ENCODE results near the gene MFNG. TPM values are rescaled to one million over a fixed set of nuclear protein-coding genes. Genes with fewer than 3 reads are reported as not detected.

MFNG gene
- total and polyA plus RNA-seq, 2 donors (not counting 1 experiment from before 2014, with no cell fraction given): 0.15 TPM; not detected in 1

- Histone ChIP-seq H3K36me3 (ENCODE audit: control insufficient read depth, insufficient read depth, low read length) (no peaks in the 10 kb centered on the region), H3K9me3 (ENCODE audit: control insufficient read depth, insufficient read depth, low read depth, low read length) (no peaks in the 10 kb centered on the region), H2AFZ (ENCODE audit: low read length) (no peak overlapping the region), H4K20me1 (ENCODE audit: control insufficient read depth, extremely low read depth, insufficient read depth, low read length) (no peaks in the 10 kb centered on the region), H3K79me2 (ENCODE audit: control insufficient read depth, insufficient read depth, low read length) (no peaks in the 10 kb centered on the region), H3K4me2 (ENCODE audit: extremely low read depth, insufficient read depth, low read length) (no peak overlapping the region), H3K27me3 (ENCODE audit: control insufficient read depth, insufficient read depth, low read length) (peaks cover 43% of the 10 kb centered on the region), H3K27ac (ENCODE audit: insufficient read depth, low read length) (no peak overlapping the region), H3K4me1 (ENCODE audit: control insufficient read depth, extremely low read depth, insufficient read depth, low read length) (no peaks in the 10 kb centered on the region), H3K9ac (ENCODE audit: insufficient read depth, low read length) (no peak overlapping the region), H3K4me3 (replicated peaks in 1 of 4; ENCODE audit: control extremely low read depth in 1 of 4, insufficient read depth in 1 of 4, low read depth in 3 of 4, low read length in 4 of 4) (no peak overlapping the region)
- no peak for DNase-seq (ENCODE audit: low read depth in 2 of 2)
- TF ChIP-seq EZH2 (IDR thresholded peaks at IDR 0.05; ENCODE audit: low read length, missing control alignments): no peak
- TF ChIP-seq, protein P1, sequence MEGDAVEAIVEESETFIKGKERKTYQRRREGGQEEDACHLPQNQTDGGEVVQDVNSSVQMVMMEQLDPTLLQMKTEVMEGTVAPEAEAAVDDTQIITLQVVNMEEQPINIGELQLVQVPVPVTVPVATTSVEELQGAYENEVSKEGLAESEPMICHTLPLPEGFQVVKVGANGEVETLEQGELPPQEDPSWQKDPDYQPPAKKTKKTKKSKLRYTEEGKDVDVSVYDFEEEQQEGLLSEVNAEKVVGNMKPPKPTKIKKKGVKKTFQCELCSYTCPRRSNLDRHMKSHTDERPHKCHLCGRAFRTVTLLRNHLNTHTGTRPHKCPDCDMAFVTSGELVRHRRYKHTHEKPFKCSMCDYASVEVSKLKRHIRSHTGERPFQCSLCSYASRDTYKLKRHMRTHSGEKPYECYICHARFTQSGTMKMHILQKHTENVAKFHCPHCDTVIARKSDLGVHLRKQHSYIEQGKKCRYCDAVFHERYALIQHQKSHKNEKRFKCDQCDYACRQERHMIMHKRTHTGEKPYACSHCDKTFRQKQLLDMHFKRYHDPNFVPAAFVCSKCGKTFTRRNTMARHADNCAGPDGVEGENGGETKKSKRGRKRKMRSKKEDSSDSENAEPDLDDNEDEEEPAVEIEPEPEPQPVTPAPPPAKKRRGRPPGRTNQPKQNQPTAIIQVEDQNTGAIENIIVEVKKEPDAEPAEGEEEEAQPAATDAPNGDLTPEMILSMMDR (conservative IDR thresholded peaks at IDR 0.05 in 1 of 2, IDR thresholded peaks at IDR 0.05 in 1 of 2; ENCODE audit: low read depth in 1 of 2, low read length in 2 of 2): no peak
These were observed 60.8 kb downstream of the MFNG start for GRCh38 chr22:37425369-37425768.

GRCh38 chr22:37423283-37423682, 62.9 kb downstream of the MFNG start:
- Histone ChIP-seq H3K4me1 (ENCODE audit: control insufficient read depth, extremely low read depth, insufficient read depth, low read length) (no peaks in the 10 kb centered on the region), H3K36me3 (ENCODE audit: control insufficient read depth, insufficient read depth, low read length) (no peaks in the 10 kb centered on the region), H3K9me3 (ENCODE audit: control insufficient read depth, insufficient read depth, low read depth, low read length) (no peaks in the 10 kb centered on the region), H3K4me2 (ENCODE audit: extremely low read depth, insufficient read depth, low read length) (no peak overlapping the region), H4K20me1 (ENCODE audit: control insufficient read depth, extremely low read depth, insufficient read depth, low read length) (no peaks in the 10 kb centered on the region), H2AFZ (ENCODE audit: low read length) (no peak overlapping the region), H3K4me3 (replicated peaks in 1 of 4; ENCODE audit: control extremely low read depth in 1 of 4, insufficient read depth in 1 of 4, low read depth in 3 of 4, low read length in 4 of 4) (no peak overlapping the region), H3K27ac (ENCODE audit: insufficient read depth, low read length) (no peak overlapping the region), H3K9ac (ENCODE audit: insufficient read depth, low read length) (no peak overlapping the region), H3K79me2 (ENCODE audit: control insufficient read depth, insufficient read depth, low read length) (no peaks in the 10 kb centered on the region), H3K27me3 (ENCODE audit: control insufficient read depth, insufficient read depth, low read length) (peaks cover 49% of the 10 kb centered on the region)
- no peak for TF ChIP-seq EZH2 (IDR thresholded peaks at IDR 0.05; ENCODE audit: low read length, missing control alignments)
- TF ChIP-seq, protein P1 (conservative IDR thresholded peaks at IDR 0.05 in 1 of 2, IDR thresholded peaks at IDR 0.05 in 1 of 2; ENCODE audit: low read depth in 1 of 2, low read length in 2 of 2): no peak
- DNase-seq (ENCODE audit: low read depth in 2 of 2): no peak

GRCh38 chr22:37421468-37421877, 64.7 kb downstream of the MFNG start:
- Histone ChIP-seq H3K36me3 (ENCODE audit: control insufficient read depth, insufficient read depth, low read length) (no peaks in the 10 kb centered on the region), H3K4me3 (replicated peaks in 1 of 4; ENCODE audit: control extremely low read depth in 1 of 4, insufficient read depth in 1 of 4, low read depth in 3 of 4, low read length in 4 of 4) (no peak overlapping the region), H3K4me1 (ENCODE audit: control insufficient read depth, extremely low read depth, insufficient read depth, low read length) (no peaks in the 10 kb centered on the region), H3K9ac (ENCODE audit: insufficient read depth, low read length) (no peak overlapping the region), H2AFZ (ENCODE audit: low read length) (no peak overlapping the region), H3K9me3 (ENCODE audit: control insufficient read depth, insufficient read depth, low read depth, low read length) (no peaks in the 10 kb centered on the region), H3K79me2 (ENCODE audit: control insufficient read depth, insufficient read depth, low read length) (no peaks in the 10 kb centered on the region), H3K4me2 (ENCODE audit: extremely low read depth, insufficient read depth, low read length) (no peak overlapping the region), H3K27me3 (ENCODE audit: control insufficient read depth, insufficient read depth, low read length) (peaks cover 36% of the 10 kb centered on the region), H3K27ac (ENCODE audit: insufficient read depth, low read length) (no peak overlapping the region), H4K20me1 (ENCODE audit: control insufficient read depth, extremely low read depth, insufficient read depth, low read length) (no peaks in the 10 kb centered on the region)
- DNase-seq (ENCODE audit: low read depth in 2 of 2): no peak
- TF ChIP-seq, protein P1 (conservative IDR thresholded peaks at IDR 0.05 in 1 of 2, IDR thresholded peaks at IDR 0.05 in 1 of 2; ENCODE audit: low read depth in 1 of 2, low read length in 2 of 2): no peak
- TF ChIP-seq EZH2 (IDR thresholded peaks at IDR 0.05; ENCODE audit: low read length, missing control alignments): no peak
